Retinal pigment epithelial cell (primary cell): ENCODE data around the gene ADGRG2.
"Not testable (repeated sequence)": the region's sequence is repeated elsewhere in the genome, so short reads cannot be mapped to it uniquely, and the experiment has no call there.

ENCODE experiments used
- DNase-seq: peaks from one replicate; pipeline ENCODE4 v3.0.0-alpha.2; 2010; ENCODE audit warnings: low read depth
- H3K4me3 ChIP-seq: 2 replicates; pipeline ENCODE4 v1.5.1; 2011; ENCODE audit warnings: mild to moderate bottlenecking, low read length, control low read depth, moderate library complexity
- CTCF ChIP-seq: conservative IDR thresholded peaks from 2 replicates; pipeline ENCODE4 v1.5.1; 2011; ENCODE audit warnings: low read depth, low read length, control low read depth, inconsistent platforms

ADGRG2 gene

GRCh38 chrX:19034025-19034424 is 88.2 kb downstream of the ADGRG2 start:
- DNase-seq = no peak
- TF ChIP-seq CTCF = no peak
- no peak overlapping the region for H3K4me3 ChIP-seq

- H3K4me3 ChIP-seq = no peak overlapping the region
- DNase-seq = no peak
- no peak for TF ChIP-seq CTCF
These were observed 91.5 kb downstream of the ADGRG2 start for GRCh38 chrX:19030805-19031204.

- no peak overlapping the region for H3K4me3 ChIP-seq
- no peak for TF ChIP-seq CTCF
- no peak for DNase-seq
These were observed 93.7 kb downstream of the ADGRG2 start for GRCh38 chrX:19028560-19028959.

GRCh38 chrX:19024366-19024765 is 97.9 kb downstream of the ADGRG2 start:
- no peak overlapping the region for H3K4me3 ChIP-seq
- no peak for DNase-seq
- TF ChIP-seq CTCF = no peak

DNA sequence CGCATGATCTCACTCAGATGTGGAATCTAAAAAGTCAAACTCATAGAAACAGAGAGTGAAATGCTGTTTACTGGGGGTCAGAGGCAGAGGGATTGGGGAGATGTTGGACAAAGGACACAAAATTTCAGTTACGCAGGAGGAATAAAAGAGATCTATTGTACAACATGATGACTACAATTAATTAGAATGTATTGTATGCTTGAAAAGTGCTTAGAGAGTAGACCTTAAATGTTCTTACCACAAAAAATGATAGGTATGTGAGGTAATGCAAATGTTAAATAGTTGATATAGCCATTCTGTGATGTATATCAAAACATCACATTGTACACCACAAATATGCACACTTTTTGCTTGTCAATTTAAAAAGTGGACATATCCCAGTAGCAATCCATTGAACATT is 102.3 kb downstream of the ADGRG2 start:
- DNase-seq = no peak
- TF ChIP-seq CTCF = no peak
- no peak overlapping the region for H3K4me3 ChIP-seq

- peak; percentile 67 for TF ChIP-seq CTCF
- H3K4me3 ChIP-seq = no peak overlapping the region
- DNase-seq = no peak
These were observed 105.0 kb downstream of the ADGRG2 start for GRCh38 chrX:19017271-19017670.

GRCh38 chrX:19016614-19017013 is 105.7 kb downstream of the ADGRG2 start:
- not testable (repeated sequence) for DNase-seq, H3K4me3 ChIP-seq

DNA sequence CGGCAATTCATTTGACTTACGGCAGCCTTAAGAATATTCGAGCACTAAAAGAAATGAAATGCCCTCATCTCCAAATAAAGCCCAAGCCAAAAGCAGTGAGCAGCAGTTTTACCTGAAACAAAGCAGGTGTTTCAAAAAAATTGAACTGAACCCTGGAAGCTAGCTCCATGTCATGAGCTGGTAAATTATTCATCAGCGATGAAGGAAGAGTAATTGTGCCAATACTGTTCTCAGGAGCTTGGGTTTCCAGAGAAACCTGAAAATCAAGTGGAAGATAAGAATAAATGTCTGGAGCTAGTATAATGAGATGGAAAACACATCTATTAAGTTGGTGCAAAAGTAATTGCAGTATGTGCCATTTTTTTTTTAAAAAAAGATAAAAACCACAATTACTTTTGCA is 114.4 kb downstream of the ADGRG2 start:
- TF ChIP-seq CTCF = no peak
- H3K4me3 ChIP-seq = no peak overlapping the region
- no peak for DNase-seq
